ENCODE measurements around the gene DDX19B. TPM values are rescaled to one million over a fixed set of nuclear protein-coding genes. Genes with fewer than 3 reads are reported as not detected.

DDX19B gene
- total and polyA plus RNA-seq, 9 of the 15 experiments (the other 6 are each of a cell fraction or from before 2014, with no cell fraction given) = 7.0 to 32.9 (median 19.3) TPM

- TF ChIP-seq ZNF785 (CRISPR knock-in tag; IDR thresholded peaks at IDR 0.05) (no peak), FUS (optimal IDR thresholded peaks at IDR 0.05; ENCODE audit: low read depth, low read length) (no peak), BCOR (IDR thresholded peaks at IDR 0.05) (no peak), ZNF398 (CRISPR knock-in tag; IDR thresholded peaks at IDR 0.05) (no peak), KAT8 (IDR thresholded peaks at IDR 0.05; ENCODE audit: low read depth) (no peak)
- TF ChIP-seq, protein P1, sequence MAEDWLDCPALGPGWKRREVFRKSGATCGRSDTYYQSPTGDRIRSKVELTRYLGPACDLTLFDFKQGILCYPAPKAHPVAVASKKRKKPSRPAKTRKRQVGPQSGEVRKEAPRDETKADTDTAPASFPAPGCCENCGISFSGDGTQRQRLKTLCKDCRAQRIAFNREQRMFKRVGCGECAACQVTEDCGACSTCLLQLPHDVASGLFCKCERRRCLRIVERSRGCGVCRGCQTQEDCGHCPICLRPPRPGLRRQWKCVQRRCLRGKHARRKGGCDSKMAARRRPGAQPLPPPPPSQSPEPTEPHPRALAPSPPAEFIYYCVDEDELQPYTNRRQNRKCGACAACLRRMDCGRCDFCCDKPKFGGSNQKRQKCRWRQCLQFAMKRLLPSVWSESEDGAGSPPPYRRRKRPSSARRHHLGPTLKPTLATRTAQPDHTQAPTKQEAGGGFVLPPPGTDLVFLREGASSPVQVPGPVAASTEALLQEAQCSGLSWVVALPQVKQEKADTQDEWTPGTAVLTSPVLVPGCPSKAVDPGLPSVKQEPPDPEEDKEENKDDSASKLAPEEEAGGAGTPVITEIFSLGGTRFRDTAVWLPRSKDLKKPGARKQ (CRISPR knock-in tag; IDR thresholded peaks at IDR 0.05) = no peak
- TF ChIP-seq, protein P2, sequence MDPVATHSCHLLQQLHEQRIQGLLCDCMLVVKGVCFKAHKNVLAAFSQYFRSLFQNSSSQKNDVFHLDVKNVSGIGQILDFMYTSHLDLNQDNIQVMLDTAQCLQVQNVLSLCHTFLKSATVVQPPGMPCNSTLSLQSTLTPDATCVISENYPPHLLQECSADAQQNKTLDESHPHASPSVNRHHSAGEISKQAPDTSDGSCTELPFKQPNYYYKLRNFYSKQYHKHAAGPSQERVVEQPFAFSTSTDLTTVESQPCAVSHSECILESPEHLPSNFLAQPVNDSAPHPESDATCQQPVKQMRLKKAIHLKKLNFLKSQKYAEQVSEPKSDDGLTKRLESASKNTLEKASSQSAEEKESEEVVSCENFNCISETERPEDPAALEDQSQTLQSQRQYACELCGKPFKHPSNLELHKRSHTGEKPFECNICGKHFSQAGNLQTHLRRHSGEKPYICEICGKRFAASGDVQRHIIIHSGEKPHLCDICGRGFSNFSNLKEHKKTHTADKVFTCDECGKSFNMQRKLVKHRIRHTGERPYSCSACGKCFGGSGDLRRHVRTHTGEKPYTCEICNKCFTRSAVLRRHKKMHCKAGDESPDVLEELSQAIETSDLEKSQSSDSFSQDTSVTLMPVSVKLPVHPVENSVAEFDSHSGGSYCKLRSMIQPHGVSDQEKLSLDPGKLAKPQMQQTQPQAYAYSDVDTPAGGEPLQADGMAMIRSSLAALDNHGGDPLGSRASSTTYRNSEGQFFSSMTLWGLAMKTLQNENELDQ (CRISPR knock-in tag; IDR thresholded peaks at IDR 0.05; ENCODE audit: borderline replicate concordance) = no peak
Measured at GRCh38 chr16:70359552-70359951, 60.6 kb downstream of the DDX19B start (continued).

Data from K562 (cell line).